Measurements from ENCODE around the gene KCNE3. TPM values are rescaled to one million over a fixed set of nuclear protein-coding genes. Genes with fewer than 3 reads are reported as not detected.

Gene KCNE3
- total RNA-seq, 1 donor from 2014 or later, result 5.3 TPM

- DNase-seq (ENCODE audit: low spot score), result no peak
These were observed 4.5 kb upstream of the KCNE3 start for GRCh38 chr11:74471668-74472429.

- DNase-seq (ENCODE audit: low spot score), result no peak
These were observed 3.7 kb upstream of the KCNE3 start for GRCh38 chr11:74471037-74471436.

GRCh38 chr11:74470526-74470925 lies 3.2 kb upstream of the KCNE3 start:
- DNase-seq (ENCODE audit: low spot score), result no peak

- no peak for DNase-seq (ENCODE audit: low spot score)
These were observed 1.6 kb upstream of the KCNE3 start for GRCh38 chr11:74468936-74469335.

- DNase-seq (ENCODE audit: low spot score), result no peak
These were observed 1.2 kb upstream of the KCNE3 start for GRCh38 chr11:74468521-74468920.

GRCh38 chr11:74468058-74468457 lies 709 bp upstream of the KCNE3 start:
- DNase-seq (ENCODE audit: low spot score), result no peak

GRCh38 chr11:74465291-74465708 lies 2.0 kb downstream of the KCNE3 start:
- DNase-seq (ENCODE audit: low spot score), result no peak

- no peak for DNase-seq (ENCODE audit: low spot score)
These were observed 2.6 kb downstream of the KCNE3 start for GRCh38 chr11:74464746-74465145.

GRCh38 chr11:74463216-74463615 lies 4.1 kb downstream of the KCNE3 start:
- DNase-seq (ENCODE audit: low spot score), result no peak

GRCh38 chr11:74462631-74463030 lies 4.7 kb downstream of the KCNE3 start:
- no peak for DNase-seq (ENCODE audit: low spot score)

- DNase-seq (ENCODE audit: low spot score), result peak; percentile 71
These were observed 5.3 kb downstream of the KCNE3 start for GRCh38 chr11:74462009-74462408.

GRCh38 chr11:74460481-74461154 lies 6.7 kb downstream of the KCNE3 start:
- no peak for DNase-seq (ENCODE audit: low spot score)

GRCh38 chr11:74460065-74460464 lies 7.3 kb downstream of the KCNE3 start:
- no peak for DNase-seq (ENCODE audit: low spot score)

- no peak for DNase-seq (ENCODE audit: low spot score)
These were observed 7.8 kb downstream of the KCNE3 start for GRCh38 chr11:74459584-74459983.

- DNase-seq (ENCODE audit: low spot score), result no peak
These were observed 10.0 kb downstream of the KCNE3 start for GRCh38 chr11:74457356-74457755.

GRCh38 chr11:74453373-74453975 lies 13.9 kb downstream of the KCNE3 start:
- peak; percentile 69 for DNase-seq (ENCODE audit: low spot score)

- no peak for DNase-seq (ENCODE audit: low spot score)
These were observed 15.0 kb downstream of the KCNE3 start for GRCh38 chr11:74452366-74452765.

GRCh38 chr11:74450318-74450717 lies 17.0 kb downstream of the KCNE3 start:
- no peak for DNase-seq (ENCODE audit: low spot score)

- DNase-seq (ENCODE audit: low spot score), result peak; percentile 88
These were observed 17.9 kb downstream of the KCNE3 start for GRCh38 chr11:74449369-74449931.

GRCh38 chr11:74447720-74448119 lies 19.6 kb downstream of the KCNE3 start:
- no peak for DNase-seq (ENCODE audit: low spot score)

GRCh38 chr11:74446532-74446938 lies 20.8 kb downstream of the KCNE3 start:
- DNase-seq (ENCODE audit: low spot score), result peak; percentile 87

- DNase-seq (ENCODE audit: low spot score), result peak; percentile 30
These were observed 23.0 kb downstream of the KCNE3 start for GRCh38 chr11:74444173-74444826.
